WTC11 (cell line): ENCODE data around the gene ZC3H8.

Experiments used
- CTCF ChIP-seq: fragments of 200-600 bp; IDR thresholded peaks from 2 replicates; pipeline ENCODE4 v1.8.0; 2022; ENCODE audit warnings: antibody characterized with exemption
- E2F4 ChIP-seq: sonication (generic); formaldehyde crosslinking; IDR thresholded peaks from 2 replicates; pipeline ENCODE4 v1.8.1; 2022; ENCODE audit warnings: low read depth, mild to moderate bottlenecking, moderate library complexity, missing genetic modification reagents, borderline replicate concordance
- ZNF425 ChIP-seq: fragments of 250-450 bp; sonication (Bioruptor Pico); conservative IDR thresholded peaks from 2 replicates; pipeline ENCODE4 v1.9.0; 2021; ENCODE audit warnings: mild to moderate bottlenecking

- TF ChIP-seq CTCF (no peak), E2F4 (CRISPR knock-in tag) (no peak), ZNF425 (CRISPR knock-in tag) (no peak)
Observed at GRCh38 chr2:112272669-112273068, 17.8 kb upstream of the ZC3H8 start.
